HCT116 (cell line): ENCODE measurements around the gene CAND2.

Experiments
- CBX3 ChIP-seq: IDR thresholded peaks from 2 replicates; pipeline ENCODE4 v1.6.1; 2012; ENCODE audit warnings: low read depth
- CEBPB ChIP-seq: IDR thresholded peaks from 2 replicates; pipeline ENCODE4 v1.6.1; 2012; ENCODE audit warnings: low read depth
- EZH2 ChIP-seq: fragments of 200-600 bp; sonication (generic); IDR thresholded peaks from 2 replicates; pipeline ENCODE4 v1.6.1; 2017; ENCODE audit warnings: antibody characterized with exemption, mixed run types
- EZH2phosphoT487 ChIP-seq: fragments of 200-600 bp; IDR thresholded peaks from 2 replicates; pipeline ENCODE4 v1.6.1; 2018; ENCODE audit warnings: antibody characterized with exemption, borderline replicate concordance
- FOSL1 ChIP-seq: IDR thresholded peaks from 2 replicates; pipeline ENCODE4 v1.6.1; 2012; ENCODE audit warnings: low read depth
- POLR2AphosphoS5 ChIP-seq: IDR thresholded peaks from 2 replicates; pipeline ENCODE4 v1.6.1; 2011; ENCODE audit warnings: mild to moderate bottlenecking, low read depth, low read length, moderate library complexity
- RAD21 ChIP-seq: IDR thresholded peaks from 2 replicates; pipeline ENCODE4 v1.6.1; 2012; ENCODE audit warnings: low read depth, mild to moderate bottlenecking
- TF ChIP-seq, protein P1 (sequence below), 3 experiments: fragments of 200-600 bp in 1 of 3; sonication (generic) in 1 of 3; IDR thresholded peaks in 2 of 3; conservative IDR thresholded peaks in 1 of 3; 2 replicates each; pipeline ENCODE4 v1.5.1; 2012 to 2017; ENCODE audit warnings: low read depth in 2 of 3, low read length in 2 of 3, antibody characterized with exemption in 1 of 3, borderline replicate concordance in 1 of 3, control low read depth in 1 of 3, mild to moderate bottlenecking in 1 of 3, mixed read lengths in 1 of 3, mixed run types in 1 of 3, moderate library complexity in 1 of 3; ENCODE audit not compliant: insufficient read depth in 1 of 3
- TF ChIP-seq, protein P2 (sequence below): IDR thresholded peaks from 2 replicates; pipeline ENCODE4 v1.6.1; 2012

GRCh38 chr3:12809435-12809834 lies 13.0 kb downstream of the CAND2 start:
- TF ChIP-seq FOSL1 (no peak), EZH2phosphoT487 (no peak), CBX3 (no peak), EZH2 (no peak), POLR2AphosphoS5 (no peak), CEBPB (no peak), RAD21 (no peak)
- TF ChIP-seq, protein P1, sequence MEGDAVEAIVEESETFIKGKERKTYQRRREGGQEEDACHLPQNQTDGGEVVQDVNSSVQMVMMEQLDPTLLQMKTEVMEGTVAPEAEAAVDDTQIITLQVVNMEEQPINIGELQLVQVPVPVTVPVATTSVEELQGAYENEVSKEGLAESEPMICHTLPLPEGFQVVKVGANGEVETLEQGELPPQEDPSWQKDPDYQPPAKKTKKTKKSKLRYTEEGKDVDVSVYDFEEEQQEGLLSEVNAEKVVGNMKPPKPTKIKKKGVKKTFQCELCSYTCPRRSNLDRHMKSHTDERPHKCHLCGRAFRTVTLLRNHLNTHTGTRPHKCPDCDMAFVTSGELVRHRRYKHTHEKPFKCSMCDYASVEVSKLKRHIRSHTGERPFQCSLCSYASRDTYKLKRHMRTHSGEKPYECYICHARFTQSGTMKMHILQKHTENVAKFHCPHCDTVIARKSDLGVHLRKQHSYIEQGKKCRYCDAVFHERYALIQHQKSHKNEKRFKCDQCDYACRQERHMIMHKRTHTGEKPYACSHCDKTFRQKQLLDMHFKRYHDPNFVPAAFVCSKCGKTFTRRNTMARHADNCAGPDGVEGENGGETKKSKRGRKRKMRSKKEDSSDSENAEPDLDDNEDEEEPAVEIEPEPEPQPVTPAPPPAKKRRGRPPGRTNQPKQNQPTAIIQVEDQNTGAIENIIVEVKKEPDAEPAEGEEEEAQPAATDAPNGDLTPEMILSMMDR (IDR thresholded peaks at IDR 0.05 in 2 of 3, conservative IDR thresholded peaks at IDR 0.05 in 1 of 3; ENCODE audit: borderline replicate concordance in 1 of 3, insufficient read depth in 1 of 3, low read depth in 2 of 3, low read length in 2 of 3) = no peak
- TF ChIP-seq, protein P2, sequence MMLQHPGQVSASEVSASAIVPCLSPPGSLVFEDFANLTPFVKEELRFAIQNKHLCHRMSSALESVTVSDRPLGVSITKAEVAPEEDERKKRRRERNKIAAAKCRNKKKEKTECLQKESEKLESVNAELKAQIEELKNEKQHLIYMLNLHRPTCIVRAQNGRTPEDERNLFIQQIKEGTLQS = no peak
